Immature natural killer cell (primary cell): ENCODE measurements around the gene FGFR4. TPM values are rescaled to one million over a fixed set of nuclear protein-coding genes. Genes with fewer than 3 reads are reported as not detected.

Source experiments
- DNase-seq, 3 donors: peaks; one replicate each; pipeline ENCODE4 v3.0.0; 2022; ENCODE audit warnings: mixed read lengths in 1 of 3
- H3K27ac Mint-ChIP-seq, 6 donors: one replicate each; pipeline ENCODE4 v1.8.0; 2020; ENCODE audit warnings: mixed read lengths in 6 of 6, mild to moderate bottlenecking in 5 of 6, inconsistent platforms in 4 of 6, moderate library complexity in 3 of 6
- H3K27me3 Mint-ChIP-seq, 3 donors: one replicate each; pipeline ENCODE4 v1.8.0; 2020 to 2021; ENCODE audit warnings: low read depth in 3 of 3, mild to moderate bottlenecking in 3 of 3, mixed read lengths in 3 of 3, moderate library complexity in 3 of 3, inconsistent platforms in 1 of 3
- H3K36me3 Mint-ChIP-seq, 3 donors: one replicate each; pipeline ENCODE4 v1.8.0; 2020; ENCODE audit warnings: mixed read lengths in 3 of 3, inconsistent platforms in 2 of 3, mild to moderate bottlenecking in 2 of 3
- H3K4me1 Mint-ChIP-seq, 2 donors: one replicate each; pipeline ENCODE4 v1.8.0; 2020; ENCODE audit warnings: inconsistent platforms in 2 of 2, mild to moderate bottlenecking in 2 of 2, mixed read lengths in 2 of 2, moderate library complexity in 1 of 2
- H3K4me3 Mint-ChIP-seq, 5 donors: one replicate each; pipeline ENCODE4 v1.8.0; 2020; ENCODE audit warnings: mild to moderate bottlenecking in 5 of 5, mixed read lengths in 5 of 5, inconsistent platforms in 3 of 5, moderate library complexity in 3 of 5
- H3K9me3 Mint-ChIP-seq, 6 donors: one replicate each; pipeline ENCODE4 v1.8.0; 2020; ENCODE audit warnings: mild to moderate bottlenecking in 6 of 6, mixed read lengths in 6 of 6, inconsistent platforms in 4 of 6, moderate library complexity in 3 of 6
- polyA plus RNA-seq, 3 donors: library from polyadenylated mRNA; unstranded; fragments of 300-500 nt; fragmentation: Illumina TruSeq; gene quantifications; one replicate each; pipeline ENCODE4 v1.2.3, GENCODE V29; 2021

FGFR4 gene
- polyA plus RNA-seq, 3 donors from 2014 or later = not detected

DNA sequence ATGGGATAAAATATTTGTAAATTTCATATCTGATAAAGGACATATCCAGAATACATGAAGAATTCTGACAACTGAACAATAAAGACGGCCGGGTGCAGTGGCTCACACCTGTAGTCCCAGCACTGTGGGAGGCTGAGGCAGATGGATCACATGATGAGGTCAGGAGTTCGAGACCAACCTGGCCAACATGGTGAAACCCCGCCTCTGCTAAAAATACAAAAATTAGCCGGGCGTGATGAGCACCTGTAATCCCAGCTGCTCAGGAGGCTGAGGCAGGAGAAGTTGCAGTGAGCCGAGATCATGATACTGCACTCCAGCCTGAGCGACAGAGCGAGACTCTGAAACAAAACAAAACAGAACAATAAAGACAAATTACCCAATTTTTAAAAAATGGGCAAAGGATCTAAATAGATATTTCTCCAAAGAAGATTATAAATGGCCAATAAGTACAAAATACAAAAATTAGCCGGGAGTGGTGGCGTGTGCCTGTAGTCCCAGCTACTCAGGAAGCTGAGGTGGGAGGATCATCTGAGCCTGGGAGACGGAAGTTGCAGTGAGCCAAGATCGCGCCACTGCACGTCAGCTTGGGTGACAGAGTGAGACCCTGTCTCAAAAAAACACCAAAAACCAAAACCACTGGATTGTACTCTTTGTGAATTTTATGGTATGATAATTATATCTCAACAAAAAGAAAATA, 37.2 kb downstream of the FGFR4 start:
- H3K27ac Mint-ChIP-seq = no peak overlapping the region
- no peak overlapping the region for H3K4me3 Mint-ChIP-seq
- DNase-seq = no peak
- H3K36me3 Mint-ChIP-seq = no peaks in the 10 kb centered on the region
- no peaks in the 10 kb centered on the region for H3K9me3 Mint-ChIP-seq
- no peaks in the 10 kb centered on the region for H3K27me3 Mint-ChIP-seq
- no peaks in the 10 kb centered on the region for H3K4me1 Mint-ChIP-seq

DNA sequence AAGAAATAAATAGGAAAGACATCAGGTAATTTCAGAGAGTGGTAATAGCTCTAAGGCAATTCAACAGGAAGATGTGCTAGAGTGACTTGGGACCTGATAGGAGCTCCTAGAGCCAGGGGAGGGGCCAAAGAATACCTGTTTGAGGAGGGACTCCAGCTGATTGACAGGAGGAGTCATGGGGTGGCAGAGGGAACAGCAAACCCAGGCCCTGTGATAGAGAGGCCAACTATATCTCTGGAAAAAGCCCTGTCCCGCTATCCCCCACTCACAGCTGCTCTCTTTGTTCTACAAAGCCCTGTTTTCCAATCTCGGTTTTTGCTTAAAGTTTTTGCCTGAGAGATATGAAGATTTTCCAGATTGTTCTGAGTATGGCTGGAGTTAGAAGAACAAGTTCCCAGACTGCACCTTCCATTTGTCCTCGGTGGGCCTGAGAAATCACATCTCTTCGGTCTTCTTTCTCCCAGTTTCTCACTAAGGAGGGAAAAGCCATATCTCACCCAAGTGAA, 37.8 kb downstream of the FGFR4 start:
- H3K36me3 Mint-ChIP-seq = no peaks in the 10 kb centered on the region
- no peaks in the 10 kb centered on the region for H3K27me3 Mint-ChIP-seq
- H3K27ac Mint-ChIP-seq = peak overlapping the region in 1 of 6 donors; percentile 40
- no peak overlapping the region for H3K4me3 Mint-ChIP-seq
- DNase-seq = no peak
- H3K4me1 Mint-ChIP-seq = no peaks in the 10 kb centered on the region
- no peaks in the 10 kb centered on the region for H3K9me3 Mint-ChIP-seq

DNA sequence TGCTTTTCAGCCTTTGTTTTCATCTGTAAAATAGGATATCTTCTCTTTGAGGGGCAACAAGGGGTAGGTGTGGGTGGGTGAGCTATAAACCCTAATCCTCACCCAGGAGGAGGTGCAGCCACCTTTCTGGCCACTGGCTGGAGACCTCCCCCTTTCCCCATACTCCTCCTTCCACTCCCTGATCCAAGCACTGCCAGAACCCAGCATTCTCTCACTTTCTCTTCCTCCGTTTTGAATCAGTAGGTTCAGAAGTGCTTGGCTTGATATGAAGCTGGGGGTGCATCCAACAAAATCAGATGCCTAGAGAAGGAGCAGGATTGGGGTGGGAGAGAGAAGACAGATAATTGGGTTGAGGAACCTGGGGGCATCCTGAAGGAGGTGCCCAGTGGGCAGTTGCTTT, 40.1 kb downstream of the FGFR4 start:
- Mint-ChIP-seq H3K27ac (no peak overlapping the region), H3K27me3 (peaks cover 0 to 5% (median 2%) of the 10 kb centered on the region in 3 donors), H3K36me3 (no peaks in the 10 kb centered on the region), H3K4me1 (no peaks in the 10 kb centered on the region), H3K9me3 (no peaks in the 10 kb centered on the region), H3K4me3 (no peak overlapping the region)
- DNase-seq = no peak

DNA sequence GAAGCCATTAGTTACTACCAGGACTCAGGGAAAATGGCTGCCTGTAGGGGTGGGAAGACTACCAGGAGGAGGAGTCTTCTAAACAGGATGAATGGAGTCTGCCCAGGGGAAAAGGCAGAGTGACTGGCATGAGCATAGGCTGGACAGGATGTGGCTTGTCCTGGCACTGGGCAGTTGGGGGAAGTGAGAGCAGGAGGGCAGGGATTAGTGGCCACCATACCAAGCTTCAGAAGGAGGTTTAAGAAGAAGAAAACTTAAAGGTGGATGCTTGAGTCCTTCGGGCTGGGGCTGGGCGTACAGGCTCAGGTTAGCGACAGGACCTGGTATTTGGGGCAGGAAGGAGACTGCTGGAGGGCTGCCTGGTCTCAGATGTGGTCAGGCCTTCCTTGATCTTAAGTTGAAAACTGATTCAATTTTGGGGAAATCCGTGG, 41.9 kb downstream of the FGFR4 start:
- Mint-ChIP-seq H3K27ac (peak overlapping the region in 1 of 6 donors; percentile 66), H3K27me3 (peaks cover 2 to 8% (median 4%) of the 10 kb centered on the region in 3 donors), H3K4me1 (peaks cover 0 to 2% of the 10 kb centered on the region in 2 donors), H3K4me3 (no peak overlapping the region), H3K36me3 (no peaks in the 10 kb centered on the region), H3K9me3 (no peaks in the 10 kb centered on the region)
- DNase-seq = no peak

DNA sequence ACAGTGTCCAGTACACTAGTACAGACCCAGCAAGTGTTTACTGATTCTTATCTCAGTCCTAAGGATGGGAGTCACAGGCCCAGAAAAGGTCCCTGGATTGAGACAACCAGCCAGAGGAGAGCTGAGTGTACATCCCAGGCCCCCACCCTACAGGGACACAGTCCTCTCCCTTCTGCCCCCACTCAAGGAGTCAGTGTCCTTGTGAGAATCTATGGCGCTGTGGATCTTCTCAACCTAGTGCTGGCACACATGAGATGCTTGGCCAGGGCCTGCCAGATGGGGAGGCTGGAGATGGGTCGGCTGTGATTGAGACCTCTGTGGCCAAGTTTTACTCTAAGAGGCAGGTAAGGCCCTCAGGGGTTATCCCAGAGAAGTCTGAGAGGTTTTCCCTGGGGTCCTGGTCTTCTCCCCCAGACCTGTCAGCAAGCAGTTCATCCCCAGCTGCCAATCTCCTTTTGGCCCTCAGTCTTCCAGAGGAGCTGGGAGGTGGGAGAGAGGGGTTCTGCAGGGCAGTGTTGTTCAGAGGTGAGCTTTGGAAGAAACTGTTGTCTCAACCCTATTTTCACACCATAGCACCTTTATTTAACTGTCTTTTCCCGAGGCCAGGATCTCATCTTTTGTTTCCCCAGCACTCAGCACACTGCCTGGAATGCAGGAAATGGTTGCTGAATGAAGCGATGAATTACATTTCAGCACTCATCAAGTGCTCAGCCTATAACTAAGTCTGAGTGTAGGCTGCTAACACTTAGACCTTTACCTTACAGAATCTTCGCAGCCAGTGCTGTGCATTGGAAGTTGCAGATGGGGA, 43.7 kb downstream of the FGFR4 start:
- Mint-ChIP-seq H3K27me3 (peaks cover 4 to 11% (median 6%) of the 10 kb centered on the region in 3 donors), H3K9me3 (no peaks in the 10 kb centered on the region), H3K4me1 (peaks cover 11 to 12% of the 10 kb centered on the region in 2 donors), H3K36me3 (peaks cover 1 to 5% (median 2%) of the 10 kb centered on the region in 3 donors), H3K4me3 (peak overlapping the region in 2 of 5 donors; percentile 39 to 52), H3K27ac (peak overlapping the region in 4 of 6 donors; percentile 12 to 66 (median 53))
- DNase-seq = no peak

DNA sequence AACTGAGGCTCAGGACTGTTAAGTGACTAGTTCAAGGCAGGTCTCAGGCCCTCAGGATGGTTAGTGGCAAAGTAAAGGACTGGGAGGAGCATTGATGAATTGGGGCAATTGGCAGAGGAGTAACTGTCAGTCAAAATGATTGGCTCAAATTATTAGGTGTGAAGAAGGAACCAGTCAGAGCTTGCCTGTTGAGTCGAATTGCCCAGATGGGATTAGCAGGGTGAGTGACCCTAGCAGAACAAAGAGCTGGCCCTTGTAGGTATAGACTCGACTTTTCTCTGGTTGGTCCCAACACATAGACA, 44.3 kb downstream of the FGFR4 start:
- Mint-ChIP-seq H3K4me3 (peak overlapping the region in 2 of 5 donors; percentile 39 to 52), H3K4me1 (peaks cover 16 to 17% of the 10 kb centered on the region in 2 donors), H3K36me3 (peaks cover 4 to 9% (median 5%) of the 10 kb centered on the region in 3 donors), H3K9me3 (no peaks in the 10 kb centered on the region), H3K27me3 (peaks cover 4 to 11% (median 6%) of the 10 kb centered on the region in 3 donors), H3K27ac (peak overlapping the region in 4 of 6 donors; percentile 47 to 82 (median 53))
- no peak for DNase-seq

DNA sequence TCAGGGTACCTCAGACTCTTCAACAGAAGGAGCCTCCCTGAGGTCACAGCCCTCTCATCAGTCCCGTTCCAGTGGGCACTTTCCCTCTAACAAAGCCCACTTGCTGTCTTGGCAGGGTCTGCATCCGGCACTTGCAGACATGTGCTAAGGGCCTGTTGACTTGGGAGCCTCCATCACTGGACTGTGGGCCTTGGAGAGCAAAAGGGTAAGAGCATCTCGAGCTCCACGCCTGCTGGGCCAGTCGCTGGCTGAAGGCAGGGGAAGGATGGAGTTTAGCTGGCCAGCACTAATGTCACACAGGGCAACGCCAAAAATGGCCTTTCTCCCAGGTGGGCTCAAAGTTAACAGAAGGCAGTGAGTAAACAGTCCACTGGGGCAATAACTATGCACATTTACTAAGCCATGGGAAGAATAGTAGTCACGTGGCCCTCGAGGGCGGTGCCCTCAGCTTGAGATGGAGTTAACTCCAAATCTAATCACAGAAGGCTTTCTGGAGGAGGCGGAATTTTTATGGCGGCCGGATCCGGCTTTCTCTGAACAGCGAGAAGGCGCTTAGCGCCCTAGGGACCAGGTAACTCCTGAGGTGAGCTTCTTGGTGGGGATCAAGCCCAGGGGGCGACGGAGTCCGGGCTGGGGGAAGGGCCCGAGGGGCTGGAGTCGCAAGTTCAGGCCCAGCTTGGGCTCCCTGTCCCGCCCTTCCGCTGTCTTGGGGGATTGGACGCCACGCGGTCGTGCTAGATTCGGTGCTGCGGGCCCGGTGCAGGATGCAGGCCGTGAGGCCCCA, 44.8 kb downstream of the FGFR4 start:
- Mint-ChIP-seq H3K4me3 (peak overlapping the region; percentile 23 to 79 (median 69)), H3K4me1 (peaks cover 18 to 22% of the 10 kb centered on the region in 2 donors), H3K27me3 (peaks cover 4 to 11% (median 6%) of the 10 kb centered on the region in 3 donors), H3K9me3 (no peaks in the 10 kb centered on the region), H3K27ac (peak overlapping the region; percentile 17 to 82 (median 53)), H3K36me3 (peaks cover 4 to 9% (median 5%) of the 10 kb centered on the region in 3 donors)
- no peak for DNase-seq

DNA sequence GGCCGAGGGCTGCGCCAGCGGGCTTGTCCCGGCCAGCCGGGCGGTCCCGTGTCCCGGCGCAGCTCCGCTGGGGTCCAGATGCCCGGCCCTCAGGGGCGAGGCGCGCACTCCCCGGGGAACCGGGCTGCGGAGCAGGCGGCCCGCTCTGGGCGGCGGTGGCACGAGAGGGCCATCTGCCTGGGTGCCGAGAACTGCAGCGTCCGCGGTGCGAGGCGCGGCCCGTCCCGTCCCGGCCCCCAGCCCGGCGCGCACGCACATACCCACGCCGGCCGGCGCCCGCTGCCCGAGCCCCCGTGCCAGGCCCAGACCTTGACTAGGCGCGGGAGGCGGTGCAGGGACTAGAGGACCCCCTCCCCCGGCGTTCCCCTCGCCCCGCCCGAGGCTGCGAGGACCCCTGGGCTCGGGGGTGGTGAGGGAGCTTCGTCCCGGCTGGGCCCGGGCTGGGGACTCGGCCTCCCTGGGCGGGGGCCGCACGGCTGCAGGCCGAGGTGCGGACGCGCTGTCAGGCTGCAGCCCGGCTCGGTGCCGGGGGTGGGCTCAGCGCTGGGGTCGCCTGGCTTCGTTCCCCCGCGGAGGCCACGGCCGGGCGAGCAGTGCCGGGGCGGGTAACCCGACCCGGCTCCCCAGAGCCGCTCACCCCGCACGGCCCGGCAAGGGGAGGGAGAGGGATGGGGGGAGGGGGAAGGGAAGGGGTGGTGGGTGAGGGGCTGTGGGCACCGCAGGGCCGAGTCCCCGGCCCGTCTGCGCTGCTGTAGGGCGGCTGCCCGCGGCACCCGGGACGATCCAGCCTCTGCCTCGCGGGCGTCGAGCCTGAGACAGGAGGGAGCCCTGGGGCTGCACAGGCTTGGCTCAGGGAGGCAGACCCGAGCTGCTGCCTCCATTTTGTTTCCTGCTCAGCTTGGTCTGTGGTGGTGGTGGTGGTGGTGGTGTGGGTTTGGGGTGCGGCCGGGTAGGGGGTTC, 45.7 kb downstream of the FGFR4 start:
- Mint-ChIP-seq H3K36me3 (peaks cover 7 to 13% (median 10%) of the 10 kb centered on the region in 3 donors), H3K4me1 (peaks cover 25 to 31% of the 10 kb centered on the region in 2 donors), H3K4me3 (peak overlapping the region; percentile 51 to 85 (median 67)), H3K27ac (peak overlapping the region in 4 of 6 donors; percentile 14 to 84 (median 58)), H3K27me3 (peaks cover 4 to 11% (median 6%) of the 10 kb centered on the region in 3 donors), H3K9me3 (no peaks in the 10 kb centered on the region)
- peak; percentile 70 to 73 (median 71) for DNase-seq

DNA sequence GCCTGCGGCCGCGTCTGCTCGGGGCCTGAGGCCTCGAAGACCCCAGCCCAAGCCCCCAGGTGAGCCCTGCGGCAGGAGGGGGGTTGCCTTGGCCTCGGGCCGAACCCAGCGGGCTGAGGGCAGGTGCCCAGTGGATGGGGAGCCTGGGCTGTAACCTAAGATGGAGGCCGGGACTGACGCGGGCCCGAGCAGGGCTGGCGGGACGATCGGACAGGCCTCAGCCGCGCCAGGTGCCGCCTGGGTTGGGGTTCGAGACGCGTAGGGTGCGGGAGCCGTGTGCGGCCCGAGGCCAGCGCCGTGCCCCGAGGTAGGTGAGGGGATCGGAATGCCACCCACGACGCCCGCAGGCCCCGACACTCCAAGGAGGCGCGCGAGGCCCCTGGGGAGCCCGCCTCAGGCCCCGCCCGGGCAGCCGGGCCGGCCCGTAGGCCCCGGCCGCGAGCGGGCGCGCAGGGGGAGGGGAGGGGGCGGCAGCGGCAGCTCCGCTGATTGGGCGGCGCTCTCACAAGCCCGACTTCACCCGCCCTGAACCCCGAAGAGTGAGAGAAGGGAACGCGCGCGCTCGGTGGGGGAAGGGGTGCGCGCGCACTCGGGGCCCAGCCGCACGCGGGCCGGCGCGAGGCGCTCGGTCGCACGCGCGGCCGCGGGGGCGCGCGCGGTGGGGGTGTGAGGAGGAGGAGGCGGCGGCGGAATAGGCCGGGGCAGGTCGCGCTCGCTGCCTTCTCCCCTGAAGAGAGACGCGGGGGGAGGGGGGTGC, 46.6 kb downstream of the FGFR4 start, which contains the start of gene NSD1:
Gene NSD1, plus strand, starts transcription at position 678 of the 757 bp plus-strand sequence. CDS start 1,331 bp downstream, outside the sequence.
- peak; percentile 88 to 94 (median 90) for DNase-seq
- peak within 1 kb of the TSS; percentile 76 to 92 (median 90) for H3K27ac Mint-ChIP-seq
- H3K4me1 Mint-ChIP-seq = peaks cover 27 to 37% of the 10 kb centered on the region in 2 donors
- H3K9me3 Mint-ChIP-seq = no peaks in the 10 kb centered on the region
- peaks cover 7 to 13% (median 10%) of the 10 kb centered on the region in 3 donors for H3K36me3 Mint-ChIP-seq
- peaks cover 4 to 11% (median 6%) of the 10 kb centered on the region in 3 donors for H3K27me3 Mint-ChIP-seq
- peak within 1 kb of the TSS; percentile 85 to 88 (median 87) for H3K4me3 Mint-ChIP-seq

DNA sequence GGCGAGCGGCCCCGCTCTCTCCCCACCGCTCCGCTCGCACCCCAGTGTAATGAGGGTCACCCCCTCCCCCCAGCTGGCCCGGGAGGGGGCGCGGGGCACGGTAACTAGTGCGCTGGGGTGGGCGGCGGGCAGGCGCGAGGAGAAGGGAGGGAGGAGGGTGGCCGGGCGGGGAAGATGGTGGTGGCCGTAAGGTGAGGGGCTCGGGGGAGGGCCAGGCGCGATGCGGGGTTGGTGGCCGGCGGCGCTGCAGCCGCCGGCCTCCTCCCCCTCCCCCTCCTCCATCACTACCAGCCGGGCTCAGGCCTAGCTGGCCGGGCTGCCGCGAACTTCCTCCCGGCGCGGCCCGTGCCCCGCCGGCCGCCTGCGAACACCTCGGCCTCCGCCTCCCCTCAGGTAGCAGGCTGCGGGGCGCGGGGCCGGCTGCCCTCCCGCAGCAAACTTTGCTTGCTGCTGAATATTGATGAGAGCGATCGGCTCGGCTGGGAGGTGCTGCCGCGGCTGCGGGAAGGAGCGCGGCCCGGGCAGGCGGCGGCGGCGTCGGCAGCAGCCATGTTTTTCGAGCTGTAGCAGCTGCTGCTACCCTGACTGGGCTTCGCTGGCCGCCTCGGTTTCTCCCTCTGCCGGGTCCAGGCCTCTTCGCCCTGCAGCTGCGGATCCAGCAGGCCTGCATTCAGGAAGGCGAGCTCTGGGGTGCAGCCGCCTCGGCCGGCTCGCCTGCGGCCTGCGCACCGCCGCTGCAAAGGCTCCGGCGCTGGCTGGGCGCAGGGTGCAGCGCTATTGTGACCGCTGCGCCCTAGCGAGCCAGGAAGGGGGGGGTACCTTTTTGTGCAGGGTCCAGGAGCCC, 47.4 kb downstream of the FGFR4 start:
- Mint-ChIP-seq H3K27me3 (peaks cover 4 to 11% (median 6%) of the 10 kb centered on the region in 3 donors), H3K36me3 (peaks cover 7 to 13% (median 10%) of the 10 kb centered on the region in 3 donors), H3K27ac (peak overlapping the region; percentile 76 to 92 (median 90)), H3K9me3 (no peaks in the 10 kb centered on the region), H3K4me3 (peak overlapping the region; percentile 85 to 88 (median 87)), H3K4me1 (peaks cover 31 to 37% of the 10 kb centered on the region in 2 donors)
- DNase-seq = peak; percentile 55 to 58 (median 58)

DNA sequence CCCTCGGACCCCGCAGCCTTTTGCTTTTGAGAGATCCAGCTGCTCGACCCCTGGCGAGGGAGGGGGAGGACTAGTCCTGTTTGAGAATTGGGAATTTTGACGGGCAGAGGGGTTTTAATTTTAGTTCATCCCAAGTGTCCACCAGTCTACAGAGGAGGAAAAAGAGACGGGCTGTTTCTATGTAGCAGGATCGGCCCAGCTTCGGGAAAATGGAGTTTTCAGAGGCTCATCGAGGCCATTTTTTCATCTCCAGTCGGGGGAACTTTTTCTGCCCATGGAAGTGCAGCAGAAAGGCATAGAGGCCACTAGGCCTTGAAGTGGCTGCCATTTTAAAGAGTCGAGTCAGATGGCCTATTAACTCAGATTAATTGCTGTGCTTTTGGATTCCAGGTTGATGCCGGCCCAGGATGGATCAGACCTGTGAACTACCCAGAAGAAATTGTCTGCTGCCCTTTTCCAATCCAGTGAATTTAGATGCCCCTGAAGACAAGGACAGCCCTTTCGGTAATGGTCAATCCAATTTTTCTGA, 48.0 kb downstream of the FGFR4 start:
- Mint-ChIP-seq H3K9me3 (no peaks in the 10 kb centered on the region), H3K4me3 (peak overlapping the region; percentile 85 to 88 (median 87)), H3K27ac (peak overlapping the region; percentile 76 to 92 (median 90)), H3K27me3 (peaks cover 4 to 13% (median 6%) of the 10 kb centered on the region in 3 donors), H3K36me3 (peaks cover 8 to 13% (median 10%) of the 10 kb centered on the region in 3 donors), H3K4me1 (peaks cover 36 to 44% of the 10 kb centered on the region in 2 donors)
- DNase-seq = no peak
